Stimulated activated CD4-positive, alpha-beta T cell treated with anti-CD3 and anti-CD28 coated beads, Interleukin-12 subunit alpha, Interleukin-12 subunit beta, amount 100 ng/mL, for 4 hours (primary cell): ENCODE data around the gene XKR8.
A peak's percentile ranks its signal among the peaks of the same experiment; 100 is the strongest.

Experiments
- DNase-seq: peaks from one replicate; pipeline ENCODE4 v3.0.0-alpha.2; 2020

The XKR8 gene, protein sequence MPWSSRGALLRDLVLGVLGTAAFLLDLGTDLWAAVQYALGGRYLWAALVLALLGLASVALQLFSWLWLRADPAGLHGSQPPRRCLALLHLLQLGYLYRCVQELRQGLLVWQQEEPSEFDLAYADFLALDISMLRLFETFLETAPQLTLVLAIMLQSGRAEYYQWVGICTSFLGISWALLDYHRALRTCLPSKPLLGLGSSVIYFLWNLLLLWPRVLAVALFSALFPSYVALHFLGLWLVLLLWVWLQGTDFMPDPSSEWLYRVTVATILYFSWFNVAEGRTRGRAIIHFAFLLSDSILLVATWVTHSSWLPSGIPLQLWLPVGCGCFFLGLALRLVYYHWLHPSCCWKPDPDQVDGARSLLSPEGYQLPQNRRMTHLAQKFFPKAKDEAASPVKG

DNA sequence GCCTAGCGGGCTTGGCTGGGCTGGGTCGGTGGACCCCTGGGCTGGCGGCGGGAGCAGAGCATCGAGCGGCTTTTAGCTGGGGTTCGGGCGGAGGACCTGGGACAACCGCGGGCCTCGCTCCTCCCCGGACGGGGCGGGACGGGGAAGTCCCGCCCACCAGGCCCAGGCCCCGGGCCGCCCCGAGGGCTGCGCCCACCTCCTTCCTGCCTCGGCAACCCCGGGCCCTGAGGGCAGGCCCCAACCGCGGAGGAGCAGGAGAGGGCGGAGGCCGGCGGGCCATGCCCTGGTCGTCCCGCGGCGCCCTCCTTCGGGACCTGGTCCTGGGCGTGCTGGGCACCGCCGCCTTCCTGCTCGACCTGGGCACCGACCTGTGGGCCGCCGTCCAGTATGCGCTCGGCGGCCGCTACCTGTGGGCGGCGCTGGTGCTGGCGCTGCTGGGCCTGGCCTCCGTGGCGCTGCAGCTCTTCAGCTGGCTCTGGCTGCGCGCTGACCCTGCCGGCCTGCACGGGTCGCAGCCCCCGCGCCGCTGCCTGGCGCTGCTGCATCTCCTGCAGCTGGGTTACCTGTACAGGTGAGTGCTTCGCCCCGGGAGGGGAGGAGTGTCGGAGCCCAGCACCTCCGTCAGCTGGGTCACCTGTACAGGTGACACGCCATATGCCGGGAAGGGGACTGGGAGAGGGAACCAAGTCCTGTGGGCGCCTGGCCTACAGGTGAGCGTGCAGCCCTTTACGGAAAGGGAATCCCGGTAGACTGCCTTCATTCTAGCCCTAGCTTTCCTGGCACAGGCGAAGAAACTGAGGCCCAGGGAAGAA lies at the start of gene XKR8:
Gene XKR8, plus strand, starts transcription at position 182 of the 812 bp plus-strand sequence. Its CDS starts 97 bp downstream, at position 279.
- peak; percentile 79 for DNase-seq

DNA sequence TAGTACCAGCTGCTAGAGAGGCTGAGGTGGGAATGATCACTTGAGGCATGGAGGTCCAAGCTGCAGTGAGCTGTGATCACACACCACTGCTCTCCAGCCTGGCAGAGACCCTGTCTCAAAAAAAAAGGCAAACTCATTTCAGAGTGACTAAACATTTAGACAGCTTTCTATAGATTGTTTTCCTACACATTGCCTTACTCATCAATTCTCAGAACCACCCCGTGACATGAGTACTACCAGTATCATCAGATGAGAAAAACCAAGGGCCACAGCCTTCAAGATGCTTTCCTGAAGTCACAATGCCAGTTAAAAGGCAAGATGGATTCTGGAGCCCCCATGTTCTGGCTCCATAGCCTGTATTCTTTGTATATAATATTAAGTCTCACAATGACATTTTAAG lies 47.3 kb upstream of the XKR8 start:
- no peak for DNase-seq

DNA sequence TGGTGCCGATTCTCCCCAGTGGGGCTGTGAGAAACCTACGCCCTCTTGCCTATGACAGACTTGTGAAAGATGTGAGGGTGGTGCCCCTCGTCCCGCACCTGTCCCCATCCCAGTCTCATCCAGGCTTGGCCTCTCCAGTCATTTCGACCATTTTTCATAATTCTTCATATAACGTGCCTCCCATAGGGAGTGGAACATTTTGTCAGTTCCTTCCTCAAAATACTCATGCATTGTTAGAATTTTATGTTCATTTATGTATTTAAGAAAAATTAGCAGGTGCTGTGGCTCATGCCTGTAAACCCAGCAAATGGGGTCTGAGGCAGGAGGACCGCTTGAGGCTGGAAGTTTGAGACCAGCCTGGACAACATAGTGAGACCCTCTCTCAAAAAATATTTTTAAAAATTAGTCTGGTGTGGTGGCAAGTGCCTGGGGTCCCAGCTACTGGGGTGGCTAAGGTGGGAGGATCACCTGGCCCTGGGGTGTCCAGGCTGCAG lies 44.6 kb upstream of the XKR8 start:
- DNase-seq, result no peak

DNA sequence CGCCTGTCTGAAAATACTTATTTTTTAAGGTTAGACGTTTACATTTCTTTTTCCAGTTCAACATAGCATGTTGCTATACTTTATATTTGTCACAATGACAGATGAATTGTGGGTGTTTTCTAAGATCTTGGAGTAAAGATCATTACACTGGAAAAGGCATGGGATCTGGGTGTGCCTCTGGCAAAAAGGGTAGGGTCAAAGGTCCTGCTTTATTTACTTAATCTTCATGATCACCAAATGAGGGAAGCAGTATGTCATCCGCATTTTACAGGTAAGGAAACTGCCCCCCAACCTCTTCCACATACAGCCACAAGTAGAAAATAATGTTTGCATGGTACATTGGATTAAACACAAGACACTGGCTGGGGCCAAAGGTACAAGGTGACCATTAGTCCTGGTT lies 37.5 kb upstream of the XKR8 start:
- DNase-seq, result no peak

DNA sequence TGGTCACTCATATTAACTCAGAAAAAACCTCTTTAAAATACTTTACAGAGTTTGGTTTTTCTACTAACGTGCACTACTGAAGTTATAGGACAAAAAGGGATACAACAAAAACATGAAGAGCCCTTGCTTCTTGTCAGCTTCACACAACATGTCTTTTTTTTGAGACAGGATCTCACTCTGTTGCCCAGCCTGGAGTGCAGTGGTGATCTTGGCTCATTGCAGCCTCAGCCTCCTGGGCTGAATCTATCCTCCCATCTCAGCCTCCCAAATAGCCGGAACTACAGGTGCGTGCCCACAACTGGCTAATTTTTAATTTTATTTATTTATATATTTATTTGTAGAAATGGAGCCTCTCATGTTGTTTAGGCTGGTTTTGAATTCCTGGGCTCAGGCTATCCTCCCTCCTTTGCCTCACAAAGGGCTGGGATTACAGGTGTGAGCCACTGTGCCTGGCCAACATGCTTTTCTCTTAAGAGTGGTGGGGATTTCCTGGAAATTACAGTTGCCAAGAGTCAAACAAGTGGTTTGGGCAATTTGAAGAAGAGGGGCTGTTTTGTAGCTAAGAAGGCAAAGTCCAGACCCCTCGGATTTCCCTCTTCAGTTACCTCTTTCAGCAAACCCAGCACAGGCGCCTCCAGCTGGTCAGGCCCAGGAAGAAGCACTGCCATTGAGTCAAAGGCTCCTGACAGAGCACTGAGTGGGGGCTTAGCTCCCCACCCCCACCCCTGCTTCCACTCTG lies 31.4 kb upstream of the XKR8 start:
- no peak for DNase-seq

DNA sequence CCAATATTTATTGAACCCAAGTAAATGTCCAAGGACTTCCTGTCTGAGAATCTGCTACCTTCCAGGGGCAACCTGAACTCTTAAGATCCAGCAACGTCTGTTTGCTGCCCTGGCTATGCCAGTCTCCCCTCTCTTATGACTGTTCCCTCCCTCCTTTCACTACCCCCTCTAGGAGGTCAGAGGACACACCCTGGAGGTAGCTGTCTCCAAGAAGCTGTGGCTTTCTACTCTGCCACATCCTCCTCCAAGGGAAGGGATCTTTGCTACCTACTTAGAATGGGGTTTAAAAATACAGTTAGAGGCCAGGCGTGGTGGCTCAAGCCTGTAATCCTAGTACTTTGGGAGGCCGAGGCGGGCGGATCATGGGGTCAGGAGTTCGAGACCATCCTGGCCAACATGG lies 28.6 kb upstream of the XKR8 start:
- no peak for DNase-seq

DNA sequence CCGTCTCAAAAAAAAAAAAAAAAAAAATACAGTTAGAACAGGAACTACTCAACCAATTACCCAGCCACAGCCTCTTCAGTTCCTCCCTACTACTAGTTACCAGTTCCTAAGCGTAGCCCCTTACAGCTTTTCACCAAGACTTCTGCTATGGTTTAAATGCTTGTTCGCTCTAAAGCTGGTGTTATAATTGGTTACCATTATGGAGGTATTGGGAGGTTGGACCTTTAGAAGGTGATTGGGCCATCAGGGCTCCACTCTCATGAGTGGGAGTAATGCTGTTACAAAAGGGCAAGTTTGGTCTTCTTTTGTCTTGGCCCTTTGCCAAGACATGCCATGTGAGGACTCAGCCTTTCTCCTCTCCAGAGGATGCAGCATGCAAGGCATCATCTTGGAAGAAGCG lies 28.0 kb upstream of the XKR8 start:
- DNase-seq, result no peak

DNA sequence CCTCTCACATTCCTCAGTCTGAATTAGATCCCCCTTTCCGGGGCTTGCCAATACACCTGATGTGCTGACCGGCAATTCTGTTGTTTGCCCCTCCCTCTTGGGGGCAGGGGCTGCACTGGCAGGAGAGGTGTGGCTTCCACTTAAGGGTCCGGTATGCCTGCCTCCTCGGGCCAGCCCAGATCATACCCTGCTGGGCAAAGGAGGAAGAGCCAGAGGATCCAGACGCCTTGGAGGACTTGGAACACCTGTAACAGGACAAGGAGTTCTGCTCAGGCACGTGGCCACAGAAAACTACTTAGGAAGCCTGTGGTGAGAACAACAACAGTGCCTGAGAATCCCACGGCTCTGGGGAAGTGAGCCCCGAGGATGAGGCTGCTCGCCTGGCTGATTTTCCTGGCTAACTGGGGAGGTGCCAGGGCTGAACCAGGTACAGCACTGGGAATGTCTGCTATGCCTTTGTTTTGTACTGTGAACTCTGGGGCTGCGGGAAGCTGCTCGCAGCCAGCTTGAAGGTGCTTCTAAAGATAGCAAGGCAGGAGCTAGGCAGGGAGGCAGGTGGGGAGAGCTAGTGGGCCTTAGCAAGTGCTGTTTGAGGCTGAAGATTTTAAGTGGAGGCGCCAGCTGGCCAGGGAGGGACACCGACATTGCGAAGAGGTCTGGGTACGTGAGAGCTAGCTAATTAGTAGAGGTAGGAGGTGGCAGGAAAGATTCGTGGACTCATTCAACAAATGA lies 24.8 kb upstream of the XKR8 start, which contains the start of gene SMPDL3B:
Gene SMPDL3B, plus strand, starts transcription at position 183 of the 732 bp plus-strand sequence. Its CDS starts 184 bp downstream, at position 367.
- DNase-seq, result no peak

DNA sequence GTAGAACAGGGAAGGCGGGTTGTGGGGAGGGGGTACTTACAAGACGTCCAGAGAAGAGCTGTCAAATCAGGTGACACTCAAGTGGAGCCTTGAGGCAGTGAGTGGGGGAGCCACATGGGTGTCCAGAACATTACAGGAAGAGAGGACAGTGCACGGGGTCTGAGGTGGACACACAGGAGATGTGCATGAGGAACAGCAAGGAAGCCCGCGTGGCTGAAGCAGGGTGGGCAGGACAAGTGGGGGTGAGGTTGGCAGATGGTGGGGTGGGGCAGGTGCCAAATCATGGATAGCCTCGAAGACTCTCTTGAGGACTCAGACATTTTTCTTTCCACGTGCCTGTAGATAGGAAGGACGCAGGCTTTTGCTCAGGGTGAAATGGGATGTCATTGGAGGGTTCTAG lies 24.1 kb upstream of the XKR8 start:
- no peak for DNase-seq

DNA sequence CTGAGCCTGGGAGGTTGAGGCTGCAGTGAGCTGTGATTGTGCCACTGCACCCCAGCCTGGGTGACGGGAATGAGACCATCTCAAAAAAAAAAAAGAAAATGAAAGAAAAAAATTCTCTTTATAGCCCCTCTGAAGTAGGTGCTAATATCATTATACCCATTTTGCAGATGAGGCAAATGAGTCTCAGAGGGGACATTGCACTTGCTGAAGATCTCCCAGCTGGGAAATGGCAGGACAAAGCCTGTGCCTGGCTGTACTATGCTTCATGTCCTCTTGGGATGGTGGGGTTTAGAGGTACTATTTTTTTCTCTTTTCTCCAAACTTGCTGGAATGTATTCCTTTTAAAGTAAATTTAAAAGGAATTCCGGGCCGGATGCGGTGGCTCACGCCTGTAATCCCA lies 23.4 kb upstream of the XKR8 start:
- DNase-seq, result no peak

DNA sequence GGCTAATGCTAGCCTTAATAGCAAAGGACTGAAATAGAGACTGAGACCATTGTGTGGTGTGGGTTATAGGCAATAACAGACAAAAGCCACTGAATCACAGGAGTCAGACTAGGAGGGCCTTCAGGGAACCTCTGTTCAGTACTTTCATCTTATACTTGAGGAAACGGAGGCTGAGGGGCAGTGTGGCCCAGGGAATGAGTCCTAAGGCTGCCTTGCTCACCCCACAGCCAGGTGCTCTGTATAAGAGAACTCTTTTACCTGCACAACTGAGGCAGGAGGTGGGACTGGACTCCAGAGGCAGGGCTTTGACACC lies 22.3 kb upstream of the XKR8 start:
- no peak for DNase-seq

DNA sequence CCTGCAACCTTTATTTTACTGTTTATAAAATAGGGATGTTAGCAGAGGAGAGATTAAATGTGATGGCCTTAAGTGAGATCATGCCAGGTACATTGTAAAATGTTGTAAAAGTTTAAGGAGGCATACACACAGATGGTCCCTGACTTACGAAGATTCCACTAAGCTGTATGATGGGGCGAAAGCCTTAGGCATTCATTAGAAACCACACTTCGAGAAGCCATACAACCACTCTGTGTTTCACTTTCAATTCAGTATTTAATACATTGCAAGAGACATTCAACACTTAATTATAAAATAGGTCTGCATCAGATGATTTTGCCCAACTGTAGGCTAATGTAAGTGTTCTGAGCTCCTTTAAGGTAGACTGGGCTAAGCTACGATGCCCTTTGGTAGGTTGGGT lies 21.3 kb upstream of the XKR8 start:
- DNase-seq, result no peak

DNA sequence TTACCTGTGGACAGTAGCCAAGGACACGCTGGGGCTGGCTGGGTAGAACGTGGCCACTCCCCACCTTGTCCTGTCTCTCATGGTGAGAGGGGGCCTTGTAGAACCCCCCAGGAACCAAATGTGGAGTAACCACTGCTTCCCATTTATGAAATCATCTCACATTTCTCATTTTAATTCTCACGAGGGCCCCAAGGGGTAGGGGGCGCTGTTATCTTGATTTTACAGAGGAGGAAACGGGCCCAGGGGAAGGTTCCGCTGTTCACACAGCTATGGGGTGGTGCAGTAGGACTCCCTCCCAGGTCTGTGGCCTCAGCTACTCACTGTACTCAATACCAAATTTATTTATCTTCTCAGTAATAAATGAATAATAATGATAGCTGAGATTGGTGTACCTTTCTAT lies 19.5 kb upstream of the XKR8 start:
- DNase-seq, result peak; percentile 62

DNA sequence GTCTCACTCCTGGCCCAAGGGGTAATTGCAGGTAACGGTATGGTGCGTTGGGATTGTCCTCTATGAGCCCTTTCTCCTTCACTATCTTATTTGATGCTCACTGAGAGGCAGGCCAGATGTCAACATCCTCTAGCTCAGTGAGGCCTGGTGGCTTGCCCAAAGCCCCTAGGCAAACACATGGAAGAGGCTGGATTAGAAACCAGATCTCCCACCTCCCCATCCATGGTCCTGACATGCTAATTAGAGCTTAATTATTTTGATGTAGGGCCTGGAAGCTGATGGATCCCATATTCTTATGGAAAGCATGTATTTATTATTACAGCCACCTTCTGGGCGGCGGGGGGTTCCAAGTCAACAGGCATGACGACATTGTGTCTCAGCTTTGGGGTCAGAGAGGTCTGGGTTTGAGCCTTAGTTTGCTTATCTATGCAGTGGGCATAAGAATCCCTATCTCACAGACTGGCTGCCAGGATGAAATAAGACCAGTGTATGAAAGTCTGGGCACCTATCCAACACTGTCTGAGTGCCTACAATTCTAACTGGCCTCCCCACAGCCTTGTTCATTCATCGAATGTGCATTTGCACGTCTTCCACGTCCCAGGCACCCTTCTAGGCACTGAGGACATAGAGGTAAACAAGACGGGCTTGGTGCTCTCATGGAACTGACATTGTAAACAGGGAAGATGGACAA lies 18.8 kb upstream of the XKR8 start:
- DNase-seq, result no peak

DNA sequence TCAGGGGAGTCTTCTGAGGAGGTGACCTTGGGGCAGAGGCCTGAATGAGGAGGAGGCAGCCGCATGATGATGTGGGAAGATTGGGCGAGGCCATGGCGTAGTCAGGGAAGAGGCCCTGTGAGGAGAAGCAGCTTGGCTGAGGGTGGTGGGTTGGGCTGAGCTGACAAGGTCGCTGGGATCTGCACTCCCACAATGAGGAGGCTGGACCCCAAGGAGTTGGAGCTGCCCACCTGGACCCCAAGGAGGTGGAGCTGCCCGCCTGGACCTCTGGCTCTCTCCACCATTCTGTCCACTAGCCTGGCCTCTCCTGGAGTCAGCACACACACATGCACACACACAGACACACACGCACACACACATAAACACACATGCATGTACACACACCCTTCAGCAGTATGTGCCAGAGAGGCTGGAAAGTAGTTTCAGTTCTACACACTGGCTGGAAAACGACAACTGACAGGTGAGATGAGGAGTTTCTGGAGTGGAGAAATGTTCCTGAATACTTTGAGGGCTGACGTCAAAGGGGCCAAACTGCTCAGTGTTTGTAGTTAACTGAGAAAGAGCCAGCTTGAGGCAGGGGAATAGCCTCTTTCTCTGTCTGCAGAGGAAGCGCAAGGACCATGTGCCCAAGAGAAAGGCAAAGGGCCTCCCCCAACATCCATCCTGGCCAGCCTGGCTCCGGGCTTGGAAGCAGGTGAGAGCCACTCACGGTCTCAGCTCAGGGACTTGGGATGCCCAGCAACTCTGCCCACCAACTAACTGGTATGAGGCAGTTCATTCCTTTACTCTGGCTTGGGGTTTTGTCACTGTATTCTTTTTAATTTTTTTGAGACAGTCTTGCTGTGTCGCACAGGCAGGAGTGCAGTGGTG lies 17.9 kb upstream of the XKR8 start:
- DNase-seq, result no peak

DNA sequence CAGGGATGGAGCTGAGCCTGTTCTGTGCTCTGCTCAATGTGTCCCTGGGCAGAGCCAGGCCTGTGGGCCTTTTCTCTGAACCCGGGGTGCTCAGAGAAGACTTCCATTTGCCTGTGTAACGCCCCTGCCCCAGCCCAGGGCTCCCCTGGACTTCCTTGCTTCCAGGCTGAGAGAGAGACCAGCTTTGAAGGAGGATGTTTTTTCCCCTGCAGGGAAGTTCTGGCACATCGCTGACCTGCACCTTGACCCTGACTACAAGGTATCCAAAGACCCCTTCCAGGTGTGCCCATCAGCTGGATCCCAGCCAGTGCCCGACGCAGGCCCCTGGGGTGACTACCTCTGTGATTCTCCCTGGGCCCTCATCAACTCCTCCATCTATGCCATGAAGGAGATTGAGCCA lies 14.8 kb upstream of the XKR8 start:
- DNase-seq, result no peak

DNA sequence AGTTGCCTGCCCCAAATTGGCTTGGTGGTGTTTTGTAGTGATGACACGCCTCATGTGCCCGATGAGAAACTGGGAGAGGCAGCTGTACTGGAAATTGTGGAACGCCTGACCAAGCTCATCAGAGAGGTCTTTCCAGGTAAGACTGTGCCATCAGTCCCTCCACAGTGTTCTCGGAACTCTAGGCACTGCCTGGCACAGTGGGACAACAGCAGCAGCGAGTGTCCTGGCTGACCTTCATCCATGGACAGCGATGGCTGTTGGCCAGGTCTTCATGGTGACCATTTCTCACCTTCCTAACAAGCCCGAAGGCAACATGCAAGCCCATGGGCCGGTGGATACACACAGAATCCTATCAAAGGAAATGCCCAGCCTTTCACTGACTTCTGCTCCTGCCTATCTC lies 10.7 kb upstream of the XKR8 start:
- no peak for DNase-seq

DNA sequence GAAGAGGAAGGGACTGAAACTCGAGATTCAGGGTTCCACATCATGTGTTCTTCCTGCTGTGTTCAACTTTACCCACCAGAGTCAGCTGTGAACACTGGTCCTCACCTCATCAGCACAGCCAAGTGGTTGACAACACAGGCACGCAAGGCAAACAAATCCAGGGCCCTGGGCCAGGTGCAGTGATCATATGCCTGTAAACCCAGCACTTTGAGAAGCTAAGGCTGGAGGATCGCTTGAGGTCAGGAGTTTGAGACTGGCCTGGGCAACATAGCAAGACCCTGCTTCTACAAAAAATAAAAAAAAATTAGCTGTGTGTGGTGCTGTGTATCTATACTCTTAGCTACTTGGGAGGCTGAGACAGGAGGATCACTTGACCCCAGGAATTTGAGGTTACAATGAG lies 8.4 kb upstream of the XKR8 start:
- DNase-seq, result no peak

DNA sequence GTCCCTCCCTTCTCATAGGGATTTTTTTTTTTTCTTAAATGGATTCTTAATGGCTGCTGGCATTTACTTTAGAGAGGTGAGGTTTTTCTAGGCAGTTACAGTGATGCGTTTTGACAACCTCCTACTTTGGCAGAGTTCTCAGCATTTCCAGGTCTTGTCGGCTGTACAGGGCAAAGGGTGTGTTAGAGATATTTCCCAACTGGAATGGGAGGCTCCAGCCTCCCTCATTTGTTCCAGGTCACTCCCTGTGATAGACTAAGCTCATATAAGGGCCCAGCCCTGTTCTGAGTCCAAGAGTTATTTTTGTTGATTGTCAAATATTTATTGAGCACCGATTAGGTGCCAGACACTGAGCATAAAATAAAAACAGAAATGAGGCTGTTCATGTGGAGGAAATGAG lies 7.6 kb upstream of the XKR8 start:
- DNase-seq, result no peak

DNA sequence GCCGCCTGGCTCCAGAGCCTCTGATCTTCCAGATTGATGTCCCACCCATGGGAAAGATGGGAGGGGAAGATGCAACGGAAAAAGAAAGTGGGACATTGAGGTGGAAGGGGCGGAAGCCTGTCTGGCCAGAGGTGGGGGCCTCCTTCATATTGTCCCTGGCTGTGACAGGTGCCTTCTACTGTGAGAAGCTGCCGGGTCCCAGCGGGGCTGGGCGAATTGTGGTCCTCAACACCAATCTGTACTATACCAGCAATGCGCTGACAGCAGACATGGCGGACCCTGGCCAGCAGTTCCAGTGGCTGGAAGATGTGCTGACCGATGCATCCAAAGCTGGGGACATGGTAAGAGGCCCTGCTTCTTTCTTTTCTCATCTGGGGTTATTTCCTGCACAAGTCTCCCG lies 5.6 kb upstream of the XKR8 start:
- no peak for DNase-seq

DNA sequence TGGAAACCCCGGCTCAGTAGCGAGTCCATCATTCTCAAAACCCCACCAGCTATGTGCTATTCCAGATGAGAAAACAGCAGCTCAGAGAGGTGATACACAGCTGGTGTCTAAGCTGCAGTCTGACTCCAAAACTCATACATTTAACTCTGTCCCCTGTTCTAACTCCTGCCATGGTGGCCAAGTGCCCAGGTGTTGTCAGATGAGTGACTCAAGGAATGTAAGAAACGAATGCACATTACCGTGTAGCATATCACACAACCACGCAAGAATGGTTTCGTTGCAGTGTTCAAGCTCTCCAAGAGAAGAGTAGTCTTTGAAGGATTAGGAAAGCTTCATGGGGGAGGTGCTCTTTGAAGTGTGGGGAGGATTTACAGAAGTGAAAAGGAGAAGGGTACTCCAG lies 4.7 kb upstream of the XKR8 start:
- DNase-seq, result no peak
